DMS53 (cell line): ENCODE data around the gene ZNF428.
A peak's percentile ranks its signal among the peaks of the same experiment; 100 is the strongest.
"Not testable (repeated sequence)": the region's sequence is repeated elsewhere in the genome, so short reads cannot be mapped to it uniquely, and the experiment has no call there.

Source experiments
- DNase-seq: peaks from one replicate; lab custom pipeline; 2025; lab: John Stamatoyannopoulos, UW

Gene ZNF428

GRCh38 chr19:43616954-43617353, 2.5 kb downstream of the ZNF428 start:
- no peak for DNase-seq

GRCh38 chr19:43616306-43616705, 3.1 kb downstream of the ZNF428 start:
- no peak for DNase-seq

GRCh38 chr19:43612374-43612773, 7.1 kb downstream of the ZNF428 start:
- DNase-seq: no peak

- no peak for DNase-seq
Observed at GRCh38 chr19:43611788-43612187, 7.6 kb downstream of the ZNF428 start, which contains the start of gene SRRM5. Gene SRRM5 (plus strand): TSS chr19:43612088. CDS start chr19:43612122, 34 bp downstream.

GRCh38 chr19:43610493-43610892, 8.9 kb downstream of the ZNF428 start:
- no peak for DNase-seq

- DNase-seq: no peak
Observed at GRCh38 chr19:43609872-43610271, 9.6 kb downstream of the ZNF428 start.

- DNase-seq: no peak
Observed at GRCh38 chr19:43607238-43608205, 11.9 kb downstream of the ZNF428 start.

GRCh38 chr19:43606569-43607229, 12.7 kb downstream of the ZNF428 start:
- no peak for DNase-seq

GRCh38 chr19:43605875-43606568, 13.4 kb downstream of the ZNF428 start:
- DNase-seq: no peak

- DNase-seq: not testable (repeated sequence)
Observed at GRCh38 chr19:43600326-43600725, 19.1 kb downstream of the ZNF428 start.

GRCh38 chr19:43599635-43600295, 19.7 kb downstream of the ZNF428 start:
- DNase-seq: no peak

- DNase-seq: no peak
Observed at GRCh38 chr19:43598445-43599240, 20.8 kb downstream of the ZNF428 start.

- no peak for DNase-seq
Observed at GRCh38 chr19:43597876-43598275, 21.6 kb downstream of the ZNF428 start.

GRCh38 chr19:43596842-43597461, 22.5 kb downstream of the ZNF428 start:
- peak; percentile 49 for DNase-seq

- peak; percentile 100 for DNase-seq
Observed at GRCh38 chr19:43595999-43596841, 23.2 kb downstream of the ZNF428 start, which contains the start of the genes IRGQ and ZNF576. Gene IRGQ (minus strand): TSS chr19:43596134. CDS start chr19:43595338, 796 bp downstream. Gene ZNF576 (plus strand): TSS chr19:43596595. CDS start chr19:43597109, 514 bp downstream.

GRCh38 chr19:43595605-43595998, 23.8 kb downstream of the ZNF428 start:
- DNase-seq: no peak

- DNase-seq: peak; percentile 89
Observed at GRCh38 chr19:43594710-43595604, 24.5 kb downstream of the ZNF428 start.

GRCh38 chr19:43594081-43594697, 25.2 kb downstream of the ZNF428 start:
- no peak for DNase-seq
